Liver (tissue), 9 donors: ENCODE data around the gene CCDC40. TPM values are rescaled to one million over a fixed set of nuclear protein-coding genes. Genes with fewer than 3 reads are reported as not detected.

Experiments used
- DNase-seq: peaks from one replicate; pipeline ENCODE4 v3.0.0-alpha.2; 2017; ENCODE audit warnings: low spot score
- H3K27ac ChIP-seq, 2 donors: one replicate each; pipeline ENCODE4 v1.7.0; 2013; ENCODE audit warnings: inconsistent platforms in 2 of 2, low read length in 2 of 2, control low read depth in 1 of 2, low read depth in 1 of 2, mild to moderate bottlenecking in 1 of 2
- H3K27me3 ChIP-seq, 4 donors: one replicate each; pipeline versions ENCODE4 v1.6.1 to v1.7.0; 2013; ENCODE audit warnings: low read length in 3 of 4, inconsistent platforms in 1 of 4, mild to moderate bottlenecking in 1 of 4, moderate library complexity in 1 of 4; ENCODE audit not compliant: control insufficient read depth in 4 of 4, insufficient read depth in 4 of 4
- H3K36me3 ChIP-seq, 4 donors: one replicate each; pipeline versions ENCODE4 v1.6.1 to v1.7.0; 2013; ENCODE audit warnings: low read length in 3 of 4, mild to moderate bottlenecking in 3 of 4, low read depth in 1 of 4, moderate library complexity in 1 of 4; ENCODE audit not compliant: control insufficient read depth in 4 of 4, insufficient read depth in 3 of 4
- H3K4me1 ChIP-seq, 4 donors: one replicate each; pipeline versions ENCODE4 v1.6.1 to v1.7.0; 2013; ENCODE audit warnings: low read length in 3 of 4, mild to moderate bottlenecking in 3 of 4, moderate library complexity in 1 of 4; ENCODE audit not compliant: control insufficient read depth in 4 of 4, insufficient read depth in 4 of 4
- H3K4me3 ChIP-seq, 3 donors: one replicate each; pipeline versions ENCODE4 v1.6.1 to v1.7.0; 2013; ENCODE audit warnings: low read length in 3 of 3, control low read depth in 1 of 3, low read depth in 1 of 3, mild to moderate bottlenecking in 1 of 3
- H3K9ac ChIP-seq, 2 donors: one replicate each; pipeline ENCODE4 v1.7.0; 2013; ENCODE audit warnings: low read length in 2 of 2, mild to moderate bottlenecking in 2 of 2, moderate library complexity in 2 of 2, control low read depth in 1 of 2, low read depth in 1 of 2
- H3K9me3 ChIP-seq, 4 donors: one replicate each; pipeline versions ENCODE4 v1.6.1 to v1.7.0; 2013; ENCODE audit warnings: low read length in 3 of 4; ENCODE audit not compliant: control insufficient read depth in 4 of 4
- ATF3 ChIP-seq: IDR thresholded peaks from 2 replicates; pipeline ENCODE4 v1.6.1; 2016; ENCODE audit warnings: antibody characterized with exemption
- CTCF ChIP-seq: fragments of 150-350 bp; IDR thresholded peaks from 2 replicates; pipeline ENCODE4 v1.5.1; 2017; ENCODE audit warnings: improper control_type of control experiment, low read depth, low read length; ENCODE audit not compliant: missing input control
- EGR1 ChIP-seq, 2 donors: IDR thresholded peaks; 2 replicates each; pipeline ENCODE4 v1.6.1; 2016 to 2018; ENCODE audit warnings: antibody characterized with exemption in 2 of 2, low read depth in 2 of 2
- FOXA1 ChIP-seq: IDR thresholded peaks from 2 replicates; pipeline ENCODE4 v1.6.1; 2016; ENCODE audit warnings: antibody characterized with exemption
- FOXA2 ChIP-seq: IDR thresholded peaks from 2 replicates; pipeline ENCODE4 v1.6.1; 2016; ENCODE audit warnings: antibody characterized with exemption
- GABPA ChIP-seq, 2 donors: IDR thresholded peaks in 1 of 2; conservative IDR thresholded peaks in 1 of 2; 2 replicates each; pipeline ENCODE4 v1.6.1; 2016; ENCODE audit warnings: antibody characterized with exemption in 2 of 2, mild to moderate bottlenecking in 1 of 2, moderate library complexity in 1 of 2
- HNF4A ChIP-seq, 2 donors: conservative IDR thresholded peaks; 2 replicates each; pipeline ENCODE4 v1.6.1; 2016; ENCODE audit warnings: antibody characterized with exemption in 2 of 2, mild to moderate bottlenecking in 2 of 2
- HNF4G ChIP-seq: IDR thresholded peaks from 2 replicates; pipeline ENCODE4 v1.6.1; 2016; ENCODE audit warnings: antibody characterized with exemption
- JUND ChIP-seq, 2 donors: IDR thresholded peaks; 2 replicates each; pipeline ENCODE4 v1.6.1; 2016; ENCODE audit warnings: antibody characterized with exemption in 2 of 2
- MAX ChIP-seq: IDR thresholded peaks from 2 replicates; pipeline ENCODE4 v1.6.1; 2016; ENCODE audit warnings: antibody characterized with exemption
- NR2F2 ChIP-seq: IDR thresholded peaks from 2 replicates; pipeline ENCODE4 v1.6.1; 2016; ENCODE audit warnings: antibody characterized with exemption
- RAD21 ChIP-seq, 2 donors: IDR thresholded peaks; 2 replicates each; pipeline ENCODE4 v1.6.1; 2016; ENCODE audit warnings: antibody characterized with exemption in 2 of 2, mild to moderate bottlenecking in 2 of 2
- REST ChIP-seq: IDR thresholded peaks from 2 replicates; pipeline ENCODE4 v1.6.1; 2016; ENCODE audit warnings: antibody characterized with exemption, mild to moderate bottlenecking
- RXRA ChIP-seq, 2 donors: IDR thresholded peaks; 2 replicates each; pipeline ENCODE4 v1.6.1; 2017 to 2018; ENCODE audit warnings: antibody characterized with exemption in 2 of 2, mild to moderate bottlenecking in 1 of 2
- SP1 ChIP-seq: IDR thresholded peaks from 2 replicates; pipeline ENCODE4 v1.6.1; 2018; ENCODE audit warnings: antibody characterized with exemption, mild to moderate bottlenecking
- TAF1 ChIP-seq: conservative IDR thresholded peaks from 2 replicates; pipeline ENCODE4 v1.6.1; 2016; ENCODE audit warnings: antibody characterized with exemption, mild to moderate bottlenecking
- YY1 ChIP-seq: IDR thresholded peaks from 2 replicates; pipeline ENCODE4 v1.6.1; 2016; ENCODE audit warnings: antibody characterized with exemption, mild to moderate bottlenecking
- ZBTB33 ChIP-seq: IDR thresholded peaks from 2 replicates; pipeline ENCODE4 v1.6.1; 2016; ENCODE audit warnings: antibody characterized with exemption
- WGBS: extraction: QIAGEN DNeasy Blood & Tissue Kit; methylation state at CpG from one replicate; pipeline ENCODE4 v1.1.7; 2013; 5-methylcytosine and 5-hydroxymethylcytosine counted together
- polyA plus RNA-seq, 2 donors: library from polyadenylated mRNA; stranded (reverse) in 1 of 2; unstranded in 1 of 2; fragments of 200-250 nt in 1 of 2; fragments of >200 nt in 1 of 2; fragmentation: Nextera tagmentation in 1 of 2; extraction: Ambion mirVana in 1 of 2; gene quantifications; one replicate each; pipeline versions ENCODE4 v1.2.1 to v1.2.3, GENCODE V29; 2013 to 2015
- total RNA-seq, 2 donors: library from RNA; depleted of rRNA; stranded (reverse); fragments of >200 nt; gene quantifications; one replicate each; pipeline ENCODE4 v1.2.3, GENCODE V29; 2014
- donor health status: healthy.
- donor health status: healthy.
- donor health status: healthy.
- donor health status: healthy.
- donor health status: healthy.

The CCDC40 gene
- total and polyA plus RNA-seq, 4 donors: 0.60 to 3.0 (median 1.4) TPM

GRCh38 chr17:80029258-80029974 lies 7.0 kb upstream of the CCDC40 start:
- Histone ChIP-seq H3K9me3 (no peaks in the 10 kb centered on the region), H3K27me3 (no peaks in the 10 kb centered on the region), H3K27ac (peak overlapping the region; percentile 86), H3K9ac (peak overlapping the region in 1 of 2 donors; percentile 31), H3K4me1 (peaks cover 28 to 64% (median 55%) of the 10 kb centered on the region in 4 donors), H3K36me3 (no peaks in the 10 kb centered on the region), H3K4me3 (no peak overlapping the region)
- peak; percentile 87 for TF ChIP-seq SP1
- peak in 1 of 2 donors; percentile 24 for TF ChIP-seq EGR1 (IDR thresholded peaks at IDR 0.05; ENCODE audit: low read depth in 2 of 2)
- TF ChIP-seq ZBTB33: peak; percentile 89
- peak; percentile 57 for TF ChIP-seq YY1
- TF ChIP-seq ATF3: peak; percentile 94
- peak; percentile 27 for TF ChIP-seq CTCF
- peak; percentile 30 for TF ChIP-seq FOXA2
- TF ChIP-seq REST: peak; percentile 46
- TF ChIP-seq FOXA1: peak; percentile 63
- TF ChIP-seq RXRA (IDR thresholded peaks at IDR 0.05): peak; percentile 78 to 92
- TF ChIP-seq TAF1: no peak
- TF ChIP-seq RAD21 (IDR thresholded peaks at IDR 0.05): peak; percentile 54 to 58
- peak; percentile 42 for TF ChIP-seq NR2F2
- TF ChIP-seq HNF4A (conservative IDR thresholded peaks at IDR 0.05): peak; percentile 65 to 83
- TF ChIP-seq GABPA (IDR thresholded peaks at IDR 0.05 in 1 of 2, conservative IDR thresholded peaks at IDR 0.05 in 1 of 2): no peak
- TF ChIP-seq MAX: peak; percentile 68
- TF ChIP-seq JUND (IDR thresholded peaks at IDR 0.05): peak; percentile 97 to 98
- no peak for TF ChIP-seq HNF4G
- no peak for DNase-seq
- 41% methylated on average over 9 of the region's 9 CpGs for WGBS
